ENCODE data around the gene TULP4. TPM values are rescaled to one million over a fixed set of nuclear protein-coding genes. Genes with fewer than 3 reads are reported as not detected.

Gene TULP4
- total and polyA plus RNA-seq, 2 of the 8 experiments (the other 6 are each of a cell fraction or from before 2014, with no cell fraction given): 7.7 to 51.6 TPM

- no peak overlapping the region for H2BK20ac ChIP-seq (ENCODE audit: low read length)
- no peak overlapping the region for H4K8ac ChIP-seq (ENCODE audit: extremely low read depth, insufficient read depth, low read length)
- peaks cover 3 to 4% of the 10 kb centered on the region in 2 experiments; a peak in 2 of 4 replicates for H3K9me3 ChIP-seq (ENCODE audit: insufficient read depth in 2 of 2, low read depth in 1 of 2, low read length in 1 of 2)
- peaks cover 4 to 7% of the 10 kb centered on the region in 2 experiments for H4K20me1 ChIP-seq (replicated peaks in 1 of 2; ENCODE audit: control insufficient read depth in 1 of 2, insufficient read depth in 2 of 2, low read length in 2 of 2)
- no peak overlapping the region for H2AFZ ChIP-seq (ENCODE audit: low read length)
- no peak overlapping the region for H2BK5ac ChIP-seq (ENCODE audit: low read depth, low read length)
- H4K5ac ChIP-seq (ENCODE audit: insufficient read length, low read depth, low read length): no peak overlapping the region
- H3K14ac ChIP-seq (ENCODE audit: insufficient read length): no peak overlapping the region
- no peak overlapping the region for H3K27ac ChIP-seq (ENCODE audit: low read depth, low read length)
- no peak overlapping the region for H3K56ac ChIP-seq (replicated peaks; ENCODE audit: insufficient read length, low read depth, low read length)
- H3K79me1 ChIP-seq (ENCODE audit: low read depth, low read length): no peaks in the 10 kb centered on the region
- 81% methylated on average over 5 of the region's 5 CpGs; no CpG with 5 or more reads in 1 of the 2 experiments for WGBS, 2 experiments (ENCODE audit: extremely low coverage in 1 of 2, insufficient coverage in 1 of 2, insufficient read length in 1 of 2, insufficient replicate concordance in 2 of 2, low coverage in 1 of 2, low lambda C conversion rate in 2 of 2, missing lambda C conversion rate in 1 of 2)
- H3K4ac ChIP-seq (replicated peaks; ENCODE audit: insufficient read length, low read depth, low read length): no peak overlapping the region
- no peak overlapping the region for H3K18ac ChIP-seq (ENCODE audit: extremely low read depth, low read length)
- H4K91ac ChIP-seq (replicated peaks; ENCODE audit: insufficient read length, low read length): no peak overlapping the region
- H2BK120ac ChIP-seq (replicated peaks; ENCODE audit: low read depth, low read length): no peak overlapping the region
- no peaks in the 10 kb centered on the region for H3K79me2 ChIP-seq (ENCODE audit: control insufficient read depth in 1 of 2, insufficient read depth in 2 of 2, low read length in 2 of 2)
- H3K36me3 ChIP-seq (ENCODE audit: control insufficient read depth in 2 of 4, insufficient read depth in 4 of 4, low read length in 3 of 4): no peaks in the 10 kb centered on the region; a peak in 1 of 8 replicates
- no peak overlapping the region for H3K23ac ChIP-seq (ENCODE audit: insufficient read length)
- H3K9ac ChIP-seq (replicated peaks in 1 of 4; ENCODE audit: extremely low read depth in 1 of 4, low read depth in 3 of 4, low read length in 3 of 4): no peak overlapping the region
- H2BK12ac ChIP-seq (ENCODE audit: low read depth, low read length): no peak overlapping the region
- no peaks in the 10 kb centered on the region for H3K23me2 ChIP-seq (ENCODE audit: low read depth, low read length)
- no peak overlapping the region for H3K4me2 ChIP-seq (ENCODE audit: insufficient read depth in 1 of 2, low read depth in 2 of 2, low read length in 2 of 2)
- no peak overlapping the region for H2BK15ac ChIP-seq (ENCODE audit: low read length)
- ChIA-PET CTCF (ENCODE audit: partially characterized antibody) (interaction anchor here (1.6 to 2.6 kb wide), 3 partner anchors 10 to 47 kb away, joined by 3 to 9 read pairs (median 7); no protein-coding TSS in a partner anchor), POLR2A (ENCODE audit: partially characterized antibody) (interaction anchor here (0.7 kb wide), 1 partner anchor 24 kb away, joined by 3 read pairs; no protein-coding TSS in a partner anchor)
- H3K4me1 ChIP-seq (replicated peaks in 1 of 4; ENCODE audit: control insufficient read depth in 3 of 4, insufficient read depth in 4 of 4, low read length in 3 of 4): peaks cover 0 to 8% (median 0%) of the 10 kb centered on the region in 4 experiments; a peak in 4 of 7 replicates
- H3K4me3 ChIP-seq (ENCODE audit: extremely low read depth in 1 of 4, insufficient read depth in 2 of 4, low read depth in 3 of 4, low read length in 4 of 4): no peak overlapping the region
- FAIRE-seq: no peak
- no peak overlapping the region for H2AK5ac ChIP-seq (ENCODE audit: low read depth, low read length)
- peaks cover 21 to 41% (median 37%) of the 10 kb centered on the region in 4 experiments for H3K27me3 ChIP-seq (replicated peaks in 1 of 4; ENCODE audit: control insufficient read depth in 3 of 4, extremely low read depth in 1 of 4, insufficient read depth in 3 of 4, low read length in 3 of 4)
- DNase-seq (ENCODE audit: low read depth in 1 of 2, low spot score in 2 of 2): no peak
- TF ChIP-seq SUZ12 (IDR thresholded peaks at IDR 0.05; ENCODE audit: low read length): no peak
- no peak for TF ChIP-seq ASH2L (IDR thresholded peaks at IDR 0.05; ENCODE audit: low read length)
- no peak for TF ChIP-seq ZNF274 (IDR thresholded peaks at IDR 0.05; ENCODE audit: borderline replicate concordance, extremely low read depth, low read length)
- no peak for TF ChIP-seq TEAD4 (IDR thresholded peaks at IDR 0.05; ENCODE audit: low read depth, low read length)
Measured at GRCh38 chr6:158472447-158472846, 160.2 kb downstream of the TULP4 start.
